ENCODE measurements around the gene APBA1.

Gene APBA1

DNA sequence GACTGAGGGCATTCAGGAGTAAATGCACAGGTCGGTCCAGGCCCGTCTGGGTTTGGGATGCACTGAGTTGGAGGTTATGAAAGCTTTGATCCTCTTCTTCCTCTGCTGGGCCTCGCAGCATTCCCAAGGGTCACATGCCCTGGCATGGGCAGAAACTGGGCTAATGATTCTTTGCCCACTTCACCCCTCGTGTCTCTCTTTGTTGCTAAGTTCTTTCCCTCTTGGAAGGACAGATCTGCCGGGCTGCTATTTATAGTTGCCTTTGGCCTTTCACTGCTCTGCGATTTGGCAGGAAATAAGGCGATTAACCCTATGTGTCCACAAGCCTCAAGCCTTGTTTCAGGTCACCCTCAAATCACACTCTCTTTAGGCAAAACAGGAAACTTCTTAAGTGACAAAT lies 280.2 kb downstream of the APBA1 start:
- H3K4me1 ChIP-seq (ENCODE audit: control insufficient read depth in 1 of 2, insufficient read depth in 1 of 2, low read depth in 1 of 2, low read length in 1 of 2), result no peaks in the 10 kb centered on the region
- no peaks in the 10 kb centered on the region for H3K36me3 ChIP-seq
- H3K4me3 ChIP-seq (ENCODE audit: low read depth in 1 of 2, low read length in 1 of 2), result no peak overlapping the region
- TF ChIP-seq, protein P1, sequence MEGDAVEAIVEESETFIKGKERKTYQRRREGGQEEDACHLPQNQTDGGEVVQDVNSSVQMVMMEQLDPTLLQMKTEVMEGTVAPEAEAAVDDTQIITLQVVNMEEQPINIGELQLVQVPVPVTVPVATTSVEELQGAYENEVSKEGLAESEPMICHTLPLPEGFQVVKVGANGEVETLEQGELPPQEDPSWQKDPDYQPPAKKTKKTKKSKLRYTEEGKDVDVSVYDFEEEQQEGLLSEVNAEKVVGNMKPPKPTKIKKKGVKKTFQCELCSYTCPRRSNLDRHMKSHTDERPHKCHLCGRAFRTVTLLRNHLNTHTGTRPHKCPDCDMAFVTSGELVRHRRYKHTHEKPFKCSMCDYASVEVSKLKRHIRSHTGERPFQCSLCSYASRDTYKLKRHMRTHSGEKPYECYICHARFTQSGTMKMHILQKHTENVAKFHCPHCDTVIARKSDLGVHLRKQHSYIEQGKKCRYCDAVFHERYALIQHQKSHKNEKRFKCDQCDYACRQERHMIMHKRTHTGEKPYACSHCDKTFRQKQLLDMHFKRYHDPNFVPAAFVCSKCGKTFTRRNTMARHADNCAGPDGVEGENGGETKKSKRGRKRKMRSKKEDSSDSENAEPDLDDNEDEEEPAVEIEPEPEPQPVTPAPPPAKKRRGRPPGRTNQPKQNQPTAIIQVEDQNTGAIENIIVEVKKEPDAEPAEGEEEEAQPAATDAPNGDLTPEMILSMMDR (IDR thresholded peaks at IDR 0.05), result no peak
- peaks cover under 1% of the 10 kb centered on the region for H3K27me3 ChIP-seq
- no peaks in the 10 kb centered on the region for H3K9me3 ChIP-seq
- H3K27ac ChIP-seq, result no peak overlapping the region

DNA sequence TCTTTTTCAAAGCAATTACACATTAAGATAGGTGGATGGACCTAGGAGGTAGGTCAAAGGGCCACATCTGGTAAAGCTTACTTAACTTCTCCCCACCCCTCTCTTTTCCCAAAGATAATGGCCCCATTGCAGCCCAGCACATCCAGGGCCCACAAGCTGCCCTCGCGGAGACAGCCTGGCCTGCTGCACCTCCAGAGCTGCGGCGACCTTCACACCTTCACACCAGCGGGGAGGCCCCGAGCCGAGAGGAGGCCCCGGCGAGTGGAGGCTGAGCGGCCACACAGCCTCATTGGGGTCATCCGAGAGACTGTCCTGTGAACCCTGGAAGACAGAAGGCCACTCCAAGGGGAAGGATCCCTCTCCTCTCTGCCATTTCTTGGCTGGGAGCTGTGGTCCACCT lies 280.7 kb downstream of the APBA1 start:
- no peaks in the 10 kb centered on the region for H3K4me1 ChIP-seq (ENCODE audit: control insufficient read depth in 1 of 2, insufficient read depth in 1 of 2, low read depth in 1 of 2, low read length in 1 of 2)
- no peaks in the 10 kb centered on the region for H3K36me3 ChIP-seq
- TF ChIP-seq, protein P1 (IDR thresholded peaks at IDR 0.05), result no peak
- no peaks in the 10 kb centered on the region for H3K9me3 ChIP-seq
- H3K27ac ChIP-seq, result no peak overlapping the region
- H3K27me3 ChIP-seq, result peaks cover 5% of the 10 kb centered on the region
- no peak overlapping the region for H3K4me3 ChIP-seq (ENCODE audit: low read depth in 1 of 2, low read length in 1 of 2)

DNA sequence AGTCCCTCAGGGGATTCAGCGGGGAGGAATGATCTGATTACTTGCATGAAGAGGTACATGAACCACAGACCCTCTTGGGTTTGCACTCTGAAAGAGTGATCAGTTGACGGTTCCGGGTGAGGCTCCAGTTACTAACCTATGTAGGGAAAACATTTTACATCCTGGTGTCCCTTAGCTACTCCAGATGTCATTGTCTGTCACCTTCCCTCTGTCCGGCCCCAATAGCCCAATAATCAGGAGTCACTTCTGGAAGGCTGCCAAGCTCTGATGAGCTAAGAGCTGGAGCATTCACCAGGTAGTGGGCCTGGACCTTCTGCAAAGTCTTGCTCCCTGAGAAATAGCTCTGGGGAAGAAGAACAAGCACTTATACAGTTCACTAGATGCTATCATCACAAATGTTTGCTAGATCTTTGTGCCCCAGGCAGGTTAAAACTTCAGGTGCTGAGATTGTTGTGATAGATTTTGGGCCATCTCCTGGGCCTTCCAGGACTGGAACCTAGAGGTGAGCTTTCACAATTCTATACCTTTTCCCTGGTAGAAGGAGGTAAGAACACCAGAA lies 282.7 kb downstream of the APBA1 start:
- Histone ChIP-seq H3K9me3 (no peaks in the 10 kb centered on the region), H3K4me3 (ENCODE audit: low read depth in 1 of 2, low read length in 1 of 2) (no peak overlapping the region), H3K27me3 (peaks cover 5% of the 10 kb centered on the region), H3K4me1 (ENCODE audit: control insufficient read depth in 1 of 2, insufficient read depth in 1 of 2, low read depth in 1 of 2, low read length in 1 of 2) (no peaks in the 10 kb centered on the region), H3K27ac (no peak overlapping the region), H3K36me3 (no peaks in the 10 kb centered on the region)
- TF ChIP-seq, protein P1 (IDR thresholded peaks at IDR 0.05), result no peak

DNA sequence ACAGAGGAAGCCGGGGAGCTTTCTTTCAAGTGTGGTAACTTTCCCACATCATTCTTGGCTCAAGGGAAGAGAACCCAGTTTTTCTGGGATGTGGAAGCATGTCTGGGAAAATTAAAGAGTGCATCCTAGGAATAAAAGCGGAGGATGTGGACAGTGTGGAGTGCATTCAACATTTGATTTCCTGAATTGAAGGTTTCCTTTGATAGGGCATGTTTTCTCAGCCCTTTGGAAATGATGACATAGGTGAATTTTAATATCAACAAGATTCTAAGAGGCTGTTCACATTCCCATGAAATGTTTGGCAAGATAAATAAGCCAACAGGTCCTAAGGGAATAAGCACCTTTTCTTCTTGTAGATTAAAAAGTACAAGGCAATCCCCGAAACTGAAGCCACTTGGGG lies 283.6 kb downstream of the APBA1 start:
- H3K4me1 ChIP-seq (ENCODE audit: control insufficient read depth in 1 of 2, insufficient read depth in 1 of 2, low read depth in 1 of 2, low read length in 1 of 2), result no peaks in the 10 kb centered on the region
- TF ChIP-seq, protein P1 (IDR thresholded peaks at IDR 0.05), result no peak

DNA sequence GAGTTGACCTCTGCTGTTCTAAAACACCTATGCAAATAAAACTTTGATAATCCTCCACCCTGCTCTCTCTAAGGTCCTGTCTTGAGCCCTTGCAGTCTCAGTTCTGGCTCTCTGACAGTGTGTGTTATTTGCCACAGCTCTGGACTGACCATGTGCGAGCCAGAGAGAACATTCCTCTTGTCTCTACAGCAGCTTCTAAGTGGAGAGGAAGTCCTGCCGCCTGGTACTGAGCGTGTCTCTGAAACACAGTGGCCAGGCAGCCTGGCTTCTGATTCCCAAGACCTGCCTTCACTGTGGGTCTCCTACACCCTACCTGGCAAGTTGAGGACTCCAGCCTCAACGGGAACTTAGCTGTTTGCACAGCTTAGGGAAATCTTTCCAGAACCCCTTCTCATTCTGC lies 285.5 kb downstream of the APBA1 start:
- Histone ChIP-seq H3K4me3 (ENCODE audit: low read depth in 1 of 2, low read length in 1 of 2) (no peak overlapping the region), H3K9me3 (no peaks in the 10 kb centered on the region), H3K27me3 (peaks cover 5% of the 10 kb centered on the region), H3K36me3 (no peaks in the 10 kb centered on the region), H3K4me1 (ENCODE audit: control insufficient read depth in 1 of 2, insufficient read depth in 1 of 2, low read depth in 1 of 2, low read length in 1 of 2) (no peaks in the 10 kb centered on the region), H3K27ac (no peak overlapping the region)
- TF ChIP-seq, protein P1 (IDR thresholded peaks at IDR 0.05), result no peak

More for the DNA sequence above, 283.6 kb downstream of the APBA1 start:
- no peak overlapping the region for H3K4me3 ChIP-seq (ENCODE audit: low read depth in 1 of 2, low read length in 1 of 2)
- peaks cover 5% of the 10 kb centered on the region for H3K27me3 ChIP-seq
- no peaks in the 10 kb centered on the region for H3K9me3 ChIP-seq
- no peaks in the 10 kb centered on the region for H3K36me3 ChIP-seq
- no peak overlapping the region for H3K27ac ChIP-seq
